Measurements from ENCODE around the gene TRHDE.
A peak's percentile ranks its signal among the peaks of the same experiment; 100 is the strongest.

The TRHDE gene

GRCh38 chr12:72291175-72291574 lies 19.0 kb downstream of the TRHDE start:
- no peak overlapping the region for H3K4me3 ChIP-seq (ENCODE audit: low read depth, low read length)
- no peak for DNase-seq (ENCODE audit: low read depth)
- no peak for TF ChIP-seq CTCF (conservative IDR thresholded peaks at IDR 0.05; ENCODE audit: low read depth, low read length)

- no peak overlapping the region for H3K4me3 ChIP-seq (ENCODE audit: low read depth, low read length)
- DNase-seq (ENCODE audit: low read depth): no peak
- TF ChIP-seq CTCF (conservative IDR thresholded peaks at IDR 0.05; ENCODE audit: low read depth, low read length): no peak
Observed at GRCh38 chr12:72293701-72294100, 21.5 kb downstream of the TRHDE start.

- DNase-seq (ENCODE audit: low read depth): no peak
- H3K4me3 ChIP-seq (ENCODE audit: low read depth, low read length): no peak overlapping the region
- TF ChIP-seq CTCF (conservative IDR thresholded peaks at IDR 0.05; ENCODE audit: low read depth, low read length): no peak
Observed at GRCh38 chr12:72295101-72295500, 22.9 kb downstream of the TRHDE start.

- H3K4me3 ChIP-seq (ENCODE audit: low read depth, low read length): no peak overlapping the region
- peak; percentile 47 for DNase-seq (ENCODE audit: low read depth)
- TF ChIP-seq CTCF (conservative IDR thresholded peaks at IDR 0.05; ENCODE audit: low read depth, low read length): no peak
Observed at GRCh38 chr12:72295744-72296143, 23.6 kb downstream of the TRHDE start.

- peak; percentile 54 for DNase-seq (ENCODE audit: low read depth)
- no peak overlapping the region for H3K4me3 ChIP-seq (ENCODE audit: low read depth, low read length)
- TF ChIP-seq CTCF (conservative IDR thresholded peaks at IDR 0.05; ENCODE audit: low read depth, low read length): no peak
Observed at GRCh38 chr12:72296389-72296788, 24.2 kb downstream of the TRHDE start.

GRCh38 chr12:72297666-72298065 lies 25.5 kb downstream of the TRHDE start:
- TF ChIP-seq CTCF (conservative IDR thresholded peaks at IDR 0.05; ENCODE audit: low read depth, low read length): no peak
- DNase-seq (ENCODE audit: low read depth): no peak
- no peak overlapping the region for H3K4me3 ChIP-seq (ENCODE audit: low read depth, low read length)

GRCh38 chr12:72300728-72301127 lies 28.6 kb downstream of the TRHDE start:
- DNase-seq (ENCODE audit: low read depth): no peak
- no peak for TF ChIP-seq CTCF (conservative IDR thresholded peaks at IDR 0.05; ENCODE audit: low read depth, low read length)
- no peak overlapping the region for H3K4me3 ChIP-seq (ENCODE audit: low read depth, low read length)

Measured in choroid plexus epithelial cell (primary cell).